Naive thymus-derived CD8-positive, alpha-beta T cell (primary cell): Measurements from ENCODE around the gene VDAC2. TPM values are rescaled to one million over a fixed set of nuclear protein-coding genes. Genes with fewer than 3 reads are reported as not detected.
"Not testable (repeated sequence)": the region's sequence is repeated elsewhere in the genome, so short reads cannot be mapped to it uniquely, and the experiment has no call there.

ENCODE experiments used
- ATAC-seq, 2 donors: fragments of 150-1000 bp; cut with Tn5 transposase in 1 of 2; sonication (Bioruptor Pico), chemical (Tn5 transposase) in 1 of 2; 1 replicate in 1 of 2; 2 replicates in 1 of 2; pipeline ENCODE4 v1.10.0; 2021; ENCODE audit warnings: mild to moderate bottlenecking in 2 of 2, moderate library complexity in 2 of 2
- POLR2A ChIA-PET: fragments of 350-600 bp; sonication (Branson Sonifier 250); formaldehyde crosslinking; loops from one replicate; lab custom pipeline; 2021; ENCODE audit warnings: antibody characterized with exemption; lab: Charles Lee
- DNase-seq, 10 donors: peaks; one replicate each; pipeline versions ENCODE4 v3.0.0 to v3.0.0-alpha.2; 2020 to 2022
- H3K27ac Mint-ChIP-seq, 10 donors: one replicate each; pipeline ENCODE4 v1.8.0; 2020 to 2022; ENCODE audit warnings: mild to moderate bottlenecking in 10 of 10, mixed read lengths in 10 of 10, moderate library complexity in 4 of 10, inconsistent platforms in 1 of 10
- H3K27me3 Mint-ChIP-seq, 5 donors: one replicate each; pipeline ENCODE4 v1.8.0; 2021 to 2022; ENCODE audit warnings: mixed read lengths in 5 of 5
- H3K36me3 Mint-ChIP-seq, 3 donors: one replicate each; pipeline ENCODE4 v1.8.0; 2020 to 2022; ENCODE audit warnings: mixed read lengths in 3 of 3, mild to moderate bottlenecking in 2 of 3, inconsistent platforms in 1 of 3
- H3K4me1 Mint-ChIP-seq, 4 donors: one replicate each; pipeline ENCODE4 v1.8.0; 2021 to 2022; ENCODE audit warnings: mixed read lengths in 4 of 4
- H3K4me3 Mint-ChIP-seq, 10 donors: one replicate each; pipeline ENCODE4 v1.8.0; 2020 to 2022; ENCODE audit warnings: mild to moderate bottlenecking in 10 of 10, mixed read lengths in 10 of 10, moderate library complexity in 6 of 10, inconsistent platforms in 1 of 10
- H3K9me3 Mint-ChIP-seq, 9 donors: one replicate each; pipeline ENCODE4 v1.8.0; 2020 to 2022; ENCODE audit warnings: mixed read lengths in 9 of 9, mild to moderate bottlenecking in 3 of 9, inconsistent platforms in 1 of 9, moderate library complexity in 1 of 9
- polyA plus RNA-seq, 3 donors: library from polyadenylated mRNA; unstranded; fragments of 300-500 nt; fragmentation: Illumina TruSeq; gene quantifications; one replicate each; pipeline ENCODE4 v1.2.3, GENCODE V29; 2021
- total RNA-seq, 8 experiments: library from RNA in 2 of 8; stranded (reverse) in 2 of 8; gene quantifications; one replicate each; pipeline ENCODE4 v1.2.3 and lab custom pipeline; 2021 to 2026

Gene VDAC2
- total and polyA plus RNA-seq, 5 experiments from 2014 or later: 86.8 to 155 (median 145) TPM

DNA sequence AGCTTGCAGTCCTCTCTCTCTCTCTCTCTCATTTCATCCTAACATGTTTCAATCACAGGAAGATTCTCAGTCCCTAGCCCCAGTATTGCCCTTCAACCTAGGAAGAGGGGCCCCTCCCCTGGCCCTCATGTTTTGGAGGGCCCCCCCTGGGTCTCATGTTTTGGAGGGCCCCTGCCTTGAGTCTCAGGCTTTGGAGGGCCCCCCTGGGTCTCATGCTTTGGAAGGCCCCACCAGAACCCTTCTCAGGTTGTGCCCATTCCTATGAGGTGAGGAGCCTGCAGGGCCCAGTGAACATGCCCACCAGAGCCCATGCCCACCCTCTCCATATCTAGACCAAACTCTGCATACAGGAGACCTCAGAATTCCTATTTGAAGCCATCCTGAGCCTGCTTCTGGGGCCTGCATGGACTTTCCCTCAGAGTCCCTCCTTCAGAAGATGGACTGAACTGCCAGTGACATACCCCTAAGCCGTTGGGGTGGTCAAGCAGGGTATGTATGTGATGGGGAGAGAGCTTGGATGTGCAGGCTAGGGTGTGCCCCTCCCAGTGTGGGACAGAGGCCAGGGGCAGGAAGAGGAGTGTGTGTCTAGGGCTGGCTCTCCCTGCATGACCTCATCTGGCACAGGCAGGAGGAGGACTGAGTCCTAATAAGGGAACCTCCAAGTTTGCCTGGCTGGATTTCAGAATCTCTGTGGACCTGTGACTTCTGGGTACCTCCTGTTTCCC lies 8.1 kb upstream of the VDAC2 start:
- H3K9me3 Mint-ChIP-seq: no peaks in the 10 kb centered on the region
- ATAC-seq (no peak), DNase-seq (no peak)
- POLR2A ChIA-PET: interaction anchor here (0.9 kb wide), 1 partner anchor 20 kb away, joined by 5 read pairs; no protein-coding TSS in a partner anchor
- H3K4me3 Mint-ChIP-seq: no peak overlapping the region
- no peak overlapping the region for H3K27ac Mint-ChIP-seq
- peaks cover 0 to 2% (median 0%) of the 10 kb centered on the region in 3 donors for H3K36me3 Mint-ChIP-seq
- peaks cover 0 to 7% (median 2%) of the 10 kb centered on the region in 4 donors for H3K4me1 Mint-ChIP-seq
- H3K27me3 Mint-ChIP-seq: no peaks in the 10 kb centered on the region

- DNase-seq, POLR2A ChIA-PET, H3K4me1 Mint-ChIP-seq: not testable (repeated sequence)
These were observed 7.5 kb upstream of the VDAC2 start for GRCh38 chr10:75203046-75203620.

GRCh38 chr10:75203724-75204123 lies 6.9 kb upstream of the VDAC2 start:
- H3K4me3 Mint-ChIP-seq: no peak overlapping the region
- H3K36me3 Mint-ChIP-seq: peaks cover 0 to 2% (median 0%) of the 10 kb centered on the region in 3 donors
- no peak overlapping the region for H3K27ac Mint-ChIP-seq
- H3K9me3 Mint-ChIP-seq: no peaks in the 10 kb centered on the region
- H3K27me3 Mint-ChIP-seq: no peaks in the 10 kb centered on the region
- ATAC-seq: no peak
- POLR2A ChIA-PET: no interaction called here
- H3K4me1 Mint-ChIP-seq: peaks cover 0 to 7% (median 2%) of the 10 kb centered on the region in 4 donors
- no peak for DNase-seq

More at GRCh38 chr10:75203046-75203620, 7.5 kb upstream of the VDAC2 start:
- H3K27me3 Mint-ChIP-seq, H3K36me3 Mint-ChIP-seq, ATAC-seq, H3K9me3 Mint-ChIP-seq, H3K27ac Mint-ChIP-seq, H3K4me3 Mint-ChIP-seq: not testable (repeated sequence)

GRCh38 chr10:75205908-75206307 lies 4.7 kb upstream of the VDAC2 start:
- H3K4me1 Mint-ChIP-seq: peaks cover 0 to 10% (median 9%) of the 10 kb centered on the region in 4 donors
- DNase-seq: no peak
- no peak overlapping the region for H3K27ac Mint-ChIP-seq
- POLR2A ChIA-PET: interaction anchor here (0.7 to 1.6 kb wide), 2 partner anchors 18 to 92 kb away, joined by 3 to 4 read pairs; no protein-coding TSS in a partner anchor
- H3K27me3 Mint-ChIP-seq: no peaks in the 10 kb centered on the region
- H3K9me3 Mint-ChIP-seq: no peaks in the 10 kb centered on the region
- H3K36me3 Mint-ChIP-seq: peaks cover 0 to 2% (median 0%) of the 10 kb centered on the region in 3 donors
- no peak for ATAC-seq
- no peak overlapping the region for H3K4me3 Mint-ChIP-seq

GRCh38 chr10:75206638-75207037 lies 4.0 kb upstream of the VDAC2 start:
- Mint-ChIP-seq H3K27ac (peak overlapping the region in 1 of 10 donors; percentile 11), H3K4me1 (peaks cover 6 to 15% (median 13%) of the 10 kb centered on the region in 4 donors)
- H3K9me3 Mint-ChIP-seq, H3K27me3 Mint-ChIP-seq, ATAC-seq, H3K4me3 Mint-ChIP-seq, DNase-seq, H3K36me3 Mint-ChIP-seq: not testable (repeated sequence)
- POLR2A ChIA-PET: interaction anchor here (0.7 kb wide), 2 partner anchors 93 to 1023 kb away, joined by 4 read pairs; no protein-coding TSS in a partner anchor

DNA sequence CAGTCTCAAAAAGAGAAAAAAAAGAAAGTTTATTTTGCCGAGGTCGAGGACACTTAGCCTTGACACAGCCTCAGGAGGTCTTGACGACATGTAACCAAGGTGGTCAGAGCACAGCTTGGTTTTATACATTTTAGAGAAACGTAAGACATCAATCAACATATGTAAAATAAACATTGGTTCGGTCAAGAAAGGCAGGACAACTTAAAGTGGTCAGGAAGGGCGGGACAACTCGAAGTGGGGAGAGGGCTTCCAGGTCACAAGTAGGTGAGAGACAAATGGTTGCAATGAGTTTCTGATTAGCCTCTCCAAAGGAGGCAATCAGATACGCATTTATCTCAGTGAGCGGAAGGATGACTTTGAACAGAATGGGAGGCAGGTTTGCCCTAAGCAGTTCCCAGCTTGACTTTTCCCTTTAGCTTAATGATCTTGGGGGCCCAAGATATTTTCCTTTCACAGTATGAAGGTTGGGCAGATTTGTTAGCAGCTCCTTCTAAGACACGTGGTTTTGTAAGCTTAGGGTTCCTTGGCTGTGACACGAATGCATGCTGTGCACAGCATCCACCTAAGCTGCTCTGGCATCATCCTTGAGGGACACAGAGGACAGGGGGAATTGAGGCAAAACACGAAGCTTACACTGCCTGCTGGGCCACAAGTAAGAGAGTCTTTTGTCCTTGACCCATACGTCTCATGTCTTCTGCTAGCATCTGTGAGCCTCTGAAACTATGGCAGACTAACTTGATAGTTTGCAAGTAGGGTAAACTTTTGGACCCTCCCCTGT lies 3.3 kb upstream of the VDAC2 start:
- no peaks in the 10 kb centered on the region for H3K9me3 Mint-ChIP-seq
- POLR2A ChIA-PET: interaction anchor here (0.7 kb wide), 1 partner anchor 1024 kb away, joined by 4 read pairs; no protein-coding TSS in a partner anchor
- no peaks in the 10 kb centered on the region for H3K27me3 Mint-ChIP-seq
- DNase-seq: no peak
- peak overlapping the region in 2 of 10 donors; percentile 8 to 11 for H3K27ac Mint-ChIP-seq
- no peak for ATAC-seq
- peak overlapping the region in 1 of 10 donors; percentile 19 for H3K4me3 Mint-ChIP-seq
- peaks cover 0 to 8% (median 0%) of the 10 kb centered on the region in 3 donors for H3K36me3 Mint-ChIP-seq
- H3K4me1 Mint-ChIP-seq: peaks cover 8 to 18% (median 14%) of the 10 kb centered on the region in 4 donors

- Mint-ChIP-seq H3K36me3 (peaks cover 0 to 14% (median 0%) of the 10 kb centered on the region in 3 donors), H3K27me3 (no peaks in the 10 kb centered on the region), H3K27ac (peak overlapping the region in 3 of 10 donors; percentile 27 to 89 (median 36)), H3K4me1 (peaks cover 13 to 24% (median 18%) of the 10 kb centered on the region in 4 donors), H3K4me3 (peak overlapping the region in 1 of 10 donors; percentile 41), H3K9me3 (no peaks in the 10 kb centered on the region)
- no peak for ATAC-seq
- DNase-seq: no peak
- POLR2A ChIA-PET: no interaction called here
These were observed 2.8 kb upstream of the VDAC2 start for GRCh38 chr10:75207857-75208144.

DNA sequence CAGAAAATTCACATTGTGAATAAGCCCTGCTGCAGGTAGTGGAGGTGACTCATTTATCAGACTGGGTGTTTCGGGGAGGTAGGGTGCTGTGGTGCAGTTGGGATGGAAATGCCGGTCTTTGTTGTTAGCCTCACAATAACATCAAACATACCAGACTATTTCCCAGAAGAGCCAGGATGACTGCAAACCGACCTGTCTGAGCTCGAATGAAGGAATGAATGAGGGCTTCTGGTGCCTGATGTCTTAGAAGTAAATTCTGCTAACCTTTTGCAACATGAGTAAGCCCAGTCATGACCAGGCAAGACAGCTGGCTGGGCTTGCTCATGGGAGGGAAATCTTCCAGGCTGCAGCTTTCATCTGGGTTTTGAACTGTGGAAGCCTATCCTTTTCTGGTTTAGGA lies 2.4 kb upstream of the VDAC2 start:
- H3K9me3 Mint-ChIP-seq: no peaks in the 10 kb centered on the region
- peaks cover 14 to 26% (median 19%) of the 10 kb centered on the region in 4 donors for H3K4me1 Mint-ChIP-seq
- DNase-seq (no peak), ATAC-seq (no peak)
- peak overlapping the region in 8 of 10 donors; percentile 47 to 100 (median 80) for H3K27ac Mint-ChIP-seq
- POLR2A ChIA-PET: no interaction called here
- H3K36me3 Mint-ChIP-seq: peaks cover 0 to 17% (median 0%) of the 10 kb centered on the region in 3 donors
- H3K27me3 Mint-ChIP-seq: no peaks in the 10 kb centered on the region
- H3K4me3 Mint-ChIP-seq: peak overlapping the region in 7 of 10 donors; percentile 3 to 71 (median 43)

- Mint-ChIP-seq H3K36me3 (peaks cover 0 to 26% (median 3%) of the 10 kb centered on the region in 3 donors), H3K27me3 (no peaks in the 10 kb centered on the region), H3K9me3 (no peaks in the 10 kb centered on the region), H3K4me3 (peak overlapping the region; percentile 95 to 100 (median 100)), H3K4me1 (peaks cover 14 to 30% (median 24%) of the 10 kb centered on the region in 4 donors), H3K27ac (peak overlapping the region; percentile 99 to 100 (median 100))
- ATAC-seq (no peak), DNase-seq (no peak)
- POLR2A ChIA-PET: interaction anchor here (0.5 to 5.0 kb wide), 16 partner anchors 11 to 1797 kb away, joined by 3 to 132 read pairs (median 8); partner anchors contain the start of genes ADK, AP3M1, COMTD1 and KAT6B
These were observed 1.3 kb upstream of the VDAC2 start for GRCh38 chr10:75209086-75209920.

- Mint-ChIP-seq H3K4me1 (peaks cover 14 to 34% (median 27%) of the 10 kb centered on the region in 4 donors), H3K4me3 (peak overlapping the region; percentile 95 to 100 (median 100)), H3K27ac (peak overlapping the region; percentile 99 to 100 (median 100)), H3K9me3 (no peaks in the 10 kb centered on the region), H3K27me3 (no peaks in the 10 kb centered on the region), H3K36me3 (peaks cover 0 to 32% (median 6%) of the 10 kb centered on the region in 3 donors)
- DNase-seq (peak; percentile 60 to 90 (median 77)), ATAC-seq (peak; percentile 71 to 75)
- POLR2A ChIA-PET: interaction anchor here (0.5 to 5.0 kb wide), 16 partner anchors 12 to 1798 kb away, joined by 3 to 132 read pairs (median 8); partner anchors contain the start of genes ADK, AP3M1, COMTD1 and KAT6B
These were observed 695 bp upstream of the VDAC2 start for GRCh38 chr10:75209921-75210281.

DNA sequence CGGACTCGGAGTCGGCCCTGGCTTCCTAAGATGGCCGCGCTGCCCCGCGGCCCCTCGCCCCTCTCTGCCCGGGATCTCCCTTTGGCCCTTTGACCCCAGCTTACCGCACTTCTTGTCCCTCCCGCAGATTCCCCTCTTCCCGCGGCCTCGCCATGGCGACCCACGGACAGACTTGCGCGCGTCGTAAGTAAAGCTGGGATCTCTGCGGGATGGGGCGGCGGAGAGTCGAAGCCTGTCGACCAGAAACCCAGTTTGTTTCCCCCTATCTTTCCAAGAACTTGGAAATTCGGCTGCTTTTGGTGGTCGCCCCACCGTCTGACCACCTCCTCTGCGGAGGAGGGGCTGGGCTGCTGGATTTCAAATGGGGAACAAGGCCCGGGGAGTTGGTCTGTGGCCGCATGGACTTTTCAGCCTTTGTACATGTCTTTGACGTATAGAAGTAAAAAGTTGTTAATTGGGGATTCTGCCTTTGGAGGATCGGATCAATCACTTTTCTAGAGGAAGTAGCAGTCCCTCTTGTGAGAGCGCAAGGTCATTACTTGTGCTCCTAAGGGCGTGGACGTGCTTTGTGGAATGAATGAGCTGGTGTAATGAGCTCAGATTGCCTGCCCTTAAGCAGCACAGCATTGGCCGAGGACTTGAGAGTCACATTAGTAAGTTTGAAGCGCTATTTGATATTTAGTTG lies 553 bp downstream of the VDAC2 start:
- H3K27ac Mint-ChIP-seq: peak overlapping the region; percentile 90 to 100 (median 100)
- peaks cover 0 to 43% (median 7%) of the 10 kb centered on the region in 3 donors for H3K36me3 Mint-ChIP-seq
- DNase-seq: peak in 4 of 10 donors; percentile 5 to 30 (median 14)
- peak overlapping the region; percentile 93 to 100 (median 100) for H3K4me3 Mint-ChIP-seq
- ATAC-seq: no peak
- peaks cover 11 to 40% (median 31%) of the 10 kb centered on the region in 4 donors for H3K4me1 Mint-ChIP-seq
- H3K9me3 Mint-ChIP-seq: no peaks in the 10 kb centered on the region
- H3K27me3 Mint-ChIP-seq: no peaks in the 10 kb centered on the region
- POLR2A ChIA-PET: interaction anchor here (1.0 to 5.0 kb wide), 13 partner anchors 15 to 1701 kb away, joined by 3 to 132 read pairs (median 7); partner anchors contain the start of genes ADK, AP3M1, COMTD1 and KAT6B
